RWPE1 (cell line): ENCODE measurements around the gene SYNE2.

ENCODE experiments used
- CTCF ChIA-PET: fragments of 350-600 bp; sonication (Branson Sonifier 250); formaldehyde crosslinking; extraction: SDS; loops from one replicate; lab custom pipeline; 2021; lab: Yijun Ruan, JAX
- POLR2A ChIA-PET: fragments of 400-600 bp; formaldehyde crosslinking; extraction: SDS; loops from one replicate; lab custom pipeline; 2020; ENCODE audit warnings: antibody characterized with exemption; ENCODE audit not compliant: low non-redundant PET; lab: Yijun Ruan, JAX
- DNase-seq: peaks from one replicate; pipeline ENCODE4 v3.0.0; 2012; ENCODE audit warnings: low spot score
- H3K27ac ChIP-seq: fragments of 450-650 bp; 2 replicates; pipeline ENCODE4 v1.5.1; 2017
- TF ChIP-seq, protein P1 (sequence below): fragments of 450-650 bp; conservative IDR thresholded peaks from 2 replicates; pipeline ENCODE4 v1.5.1; 2017; ENCODE audit warnings: low read depth, mild to moderate bottlenecking

The SYNE2 gene

DNA sequence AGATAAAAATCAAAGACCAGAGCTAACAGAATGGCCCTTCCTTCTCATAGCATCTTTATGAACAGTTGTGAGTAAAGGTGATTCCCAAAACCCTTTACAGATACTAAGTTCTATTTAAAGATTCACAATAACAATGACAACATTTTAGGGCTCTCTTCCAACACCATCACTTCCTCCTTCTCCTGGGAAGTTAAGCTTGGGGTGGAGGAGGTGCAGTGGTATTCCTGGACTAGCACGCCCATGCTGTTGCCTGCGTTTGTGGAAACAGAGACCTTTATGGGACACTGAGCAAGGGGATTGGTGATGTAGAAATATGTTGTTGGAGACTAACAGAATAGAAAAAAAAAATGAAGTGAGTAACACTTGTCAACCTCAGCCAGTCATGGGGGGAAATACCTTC lies 22.5 kb downstream of the SYNE2 start:
- POLR2A ChIA-PET: no interaction called here
- H3K27ac ChIP-seq: no peak overlapping the region
- no peak for DNase-seq
- TF ChIP-seq, protein P1, sequence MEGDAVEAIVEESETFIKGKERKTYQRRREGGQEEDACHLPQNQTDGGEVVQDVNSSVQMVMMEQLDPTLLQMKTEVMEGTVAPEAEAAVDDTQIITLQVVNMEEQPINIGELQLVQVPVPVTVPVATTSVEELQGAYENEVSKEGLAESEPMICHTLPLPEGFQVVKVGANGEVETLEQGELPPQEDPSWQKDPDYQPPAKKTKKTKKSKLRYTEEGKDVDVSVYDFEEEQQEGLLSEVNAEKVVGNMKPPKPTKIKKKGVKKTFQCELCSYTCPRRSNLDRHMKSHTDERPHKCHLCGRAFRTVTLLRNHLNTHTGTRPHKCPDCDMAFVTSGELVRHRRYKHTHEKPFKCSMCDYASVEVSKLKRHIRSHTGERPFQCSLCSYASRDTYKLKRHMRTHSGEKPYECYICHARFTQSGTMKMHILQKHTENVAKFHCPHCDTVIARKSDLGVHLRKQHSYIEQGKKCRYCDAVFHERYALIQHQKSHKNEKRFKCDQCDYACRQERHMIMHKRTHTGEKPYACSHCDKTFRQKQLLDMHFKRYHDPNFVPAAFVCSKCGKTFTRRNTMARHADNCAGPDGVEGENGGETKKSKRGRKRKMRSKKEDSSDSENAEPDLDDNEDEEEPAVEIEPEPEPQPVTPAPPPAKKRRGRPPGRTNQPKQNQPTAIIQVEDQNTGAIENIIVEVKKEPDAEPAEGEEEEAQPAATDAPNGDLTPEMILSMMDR: no peak
- CTCF ChIA-PET: no interaction called here

DNA sequence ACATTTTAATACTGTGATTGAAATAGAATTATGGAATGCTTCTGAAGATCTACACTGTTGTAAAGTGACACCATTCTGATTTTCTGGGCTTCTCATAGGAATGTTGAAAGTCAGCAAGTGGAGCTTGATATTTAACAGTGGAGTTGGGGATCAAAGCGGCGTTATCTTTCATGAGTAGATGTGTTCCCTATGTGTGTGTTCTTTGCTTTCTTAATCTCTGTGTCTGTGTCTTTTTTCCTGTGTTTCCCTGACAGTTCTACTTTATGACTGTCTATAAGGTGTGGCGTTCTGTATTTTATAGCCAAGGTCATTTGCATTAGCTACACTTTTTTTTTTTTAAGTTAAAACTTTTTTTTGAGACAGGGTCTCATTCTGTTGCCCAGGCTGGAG lies 24.7 kb downstream of the SYNE2 start:
- H3K27ac ChIP-seq: no peak overlapping the region
- ChIA-PET CTCF (interaction anchor here (0.6 kb wide), 1 partner anchor 8 kb away, joined by 6 read pairs; no protein-coding TSS in a partner anchor), POLR2A (no interaction called here)
- DNase-seq: no peak
- TF ChIP-seq, protein P1: no peak

DNA sequence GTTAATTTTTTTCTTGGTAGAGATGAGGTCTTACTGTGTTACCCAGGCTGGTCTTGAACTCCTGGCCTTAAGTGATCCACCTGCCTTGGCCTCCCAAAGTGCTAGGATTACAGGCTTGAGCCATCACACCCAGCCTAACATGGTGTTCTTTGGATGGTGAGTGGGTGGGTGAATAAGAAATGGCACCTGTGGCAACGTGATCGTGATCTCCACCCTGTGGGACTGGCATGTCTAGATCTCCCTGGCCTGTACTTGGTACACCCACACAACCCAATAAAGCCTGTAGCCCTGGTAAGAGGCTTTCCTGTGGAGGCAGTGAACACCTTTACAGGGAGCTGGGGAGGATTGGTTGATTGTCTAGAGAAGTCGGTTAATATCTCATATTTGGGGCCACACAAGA lies 25.2 kb downstream of the SYNE2 start:
- no peak for DNase-seq
- ChIA-PET CTCF (interaction anchor here (0.6 kb wide), 1 partner anchor 9 kb away, joined by 6 read pairs; no protein-coding TSS in a partner anchor), POLR2A (no interaction called here)
- H3K27ac ChIP-seq: no peak overlapping the region
- TF ChIP-seq, protein P1: no peak

DNA sequence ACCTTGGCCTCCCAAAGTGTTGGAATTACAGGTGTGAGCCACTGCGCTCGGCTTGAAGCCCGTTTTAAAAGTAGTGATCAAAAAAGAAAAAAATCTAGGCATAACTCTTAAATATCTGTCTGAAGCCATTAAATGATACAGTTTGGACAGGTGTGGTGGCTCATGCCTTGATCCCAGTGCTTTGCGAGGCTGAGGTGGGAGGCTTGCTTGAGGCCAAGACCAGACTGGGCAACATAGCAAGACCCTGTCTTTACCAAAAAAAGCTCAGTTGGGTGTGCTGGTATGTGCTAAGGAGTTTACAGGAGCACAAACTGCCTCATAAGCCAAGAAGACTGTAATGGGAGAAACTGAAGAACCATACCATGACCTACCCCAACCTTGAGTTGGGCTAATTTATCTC lies 26.0 kb downstream of the SYNE2 start:
- ChIA-PET CTCF (no interaction called here), POLR2A (no interaction called here)
- H3K27ac ChIP-seq: no peak overlapping the region
- DNase-seq: no peak
- TF ChIP-seq, protein P1: no peak

DNA sequence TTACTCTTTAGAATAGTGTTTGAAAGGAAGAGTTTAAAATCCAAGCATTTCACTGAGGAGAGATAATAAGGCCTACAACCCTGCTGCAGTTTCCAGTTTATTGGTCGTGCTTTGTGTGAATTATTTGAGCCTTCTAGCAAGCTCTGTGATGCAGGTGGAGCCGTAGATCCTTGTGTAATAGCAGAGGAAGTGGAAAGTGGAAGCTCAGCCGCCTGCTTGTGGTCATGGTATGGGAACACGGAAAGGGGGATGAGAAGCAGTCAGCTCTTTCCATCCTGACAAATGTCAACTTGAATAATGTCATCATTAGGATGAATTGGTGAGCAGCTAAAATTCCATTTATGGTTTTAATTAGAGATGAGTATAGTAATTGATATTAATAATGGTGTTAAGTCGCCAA lies 29.1 kb downstream of the SYNE2 start:
- TF ChIP-seq, protein P1: no peak
- ChIA-PET CTCF (no interaction called here), POLR2A (no interaction called here)
- no peak overlapping the region for H3K27ac ChIP-seq
- DNase-seq: no peak

DNA sequence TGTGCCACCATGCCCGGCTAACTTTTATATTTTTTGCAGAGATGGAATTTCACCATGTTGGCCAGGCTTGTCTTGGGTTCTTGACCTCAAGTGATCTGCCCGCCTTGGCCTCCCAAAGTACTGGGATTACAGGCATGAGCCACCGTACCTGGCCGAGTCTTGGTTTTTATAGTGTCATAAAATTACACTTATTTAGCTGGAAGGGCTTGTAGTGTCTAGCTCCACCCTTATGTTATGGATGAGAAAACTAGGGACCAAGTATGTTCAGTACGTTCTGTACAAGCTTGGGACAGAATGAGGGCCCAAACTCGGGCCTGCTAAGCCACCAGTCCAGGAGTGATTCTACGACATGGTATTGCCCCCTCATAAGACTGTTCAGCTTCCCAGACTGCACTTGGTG lies 35.1 kb downstream of the SYNE2 start:
- no peak overlapping the region for H3K27ac ChIP-seq
- TF ChIP-seq, protein P1: no peak
- CTCF ChIA-PET: no interaction called here
- POLR2A ChIA-PET: no interaction called here
- no peak for DNase-seq
